GM12891 (cell line): ENCODE measurements around the gene ATG7.

Source experiments
- POLR2A ChIP-seq: IDR thresholded peaks from 2 replicates; pipeline ENCODE4 v1.6.1; 2011; ENCODE audit warnings: low read depth, low read length, control low read depth
- POLR2AphosphoS5 ChIP-seq: IDR thresholded peaks from 2 replicates; pipeline ENCODE4 v1.6.1; 2011; ENCODE audit warnings: low read depth, low read length, control low read depth

DNA sequence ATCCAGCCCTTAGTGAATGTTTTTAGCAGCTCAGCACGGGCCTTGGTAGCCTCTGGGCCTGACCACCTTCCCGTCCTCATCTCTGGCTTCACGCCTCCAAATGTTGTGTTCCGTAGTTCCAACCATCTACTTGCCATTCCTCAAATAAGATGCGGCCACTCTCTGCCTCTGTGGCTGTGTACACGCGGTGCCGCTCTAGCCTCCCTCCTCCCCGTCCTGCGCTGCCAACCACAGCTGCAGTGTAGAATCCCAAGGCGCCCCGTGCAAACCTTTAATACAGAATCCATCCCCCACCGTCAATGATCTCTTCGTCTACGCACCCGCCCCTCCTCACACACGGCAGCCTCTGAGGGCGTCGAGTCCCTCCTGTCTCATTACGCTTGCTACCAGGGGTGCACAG is 294.3 kb downstream of the ATG7 start:
- TF ChIP-seq POLR2A (no peak), POLR2AphosphoS5 (no peak)
